HG03159 (cell line): ENCODE results near the gene UBA52.
A peak's percentile ranks its signal among the peaks of the same experiment; 100 is the strongest.
"Not testable (repeated sequence)": the region's sequence is repeated elsewhere in the genome, so short reads cannot be mapped to it uniquely, and the experiment has no call there.

ENCODE experiments used
- ATAC-seq: cut with Tn5 transposase; IDR thresholded peaks from one replicate; pipeline ENCODE4 v1.9.1; 2021; ENCODE audit warnings: mild to moderate bottlenecking, moderate library complexity; ENCODE audit not compliant: unreplicated experiment

The UBA52 gene

DNA sequence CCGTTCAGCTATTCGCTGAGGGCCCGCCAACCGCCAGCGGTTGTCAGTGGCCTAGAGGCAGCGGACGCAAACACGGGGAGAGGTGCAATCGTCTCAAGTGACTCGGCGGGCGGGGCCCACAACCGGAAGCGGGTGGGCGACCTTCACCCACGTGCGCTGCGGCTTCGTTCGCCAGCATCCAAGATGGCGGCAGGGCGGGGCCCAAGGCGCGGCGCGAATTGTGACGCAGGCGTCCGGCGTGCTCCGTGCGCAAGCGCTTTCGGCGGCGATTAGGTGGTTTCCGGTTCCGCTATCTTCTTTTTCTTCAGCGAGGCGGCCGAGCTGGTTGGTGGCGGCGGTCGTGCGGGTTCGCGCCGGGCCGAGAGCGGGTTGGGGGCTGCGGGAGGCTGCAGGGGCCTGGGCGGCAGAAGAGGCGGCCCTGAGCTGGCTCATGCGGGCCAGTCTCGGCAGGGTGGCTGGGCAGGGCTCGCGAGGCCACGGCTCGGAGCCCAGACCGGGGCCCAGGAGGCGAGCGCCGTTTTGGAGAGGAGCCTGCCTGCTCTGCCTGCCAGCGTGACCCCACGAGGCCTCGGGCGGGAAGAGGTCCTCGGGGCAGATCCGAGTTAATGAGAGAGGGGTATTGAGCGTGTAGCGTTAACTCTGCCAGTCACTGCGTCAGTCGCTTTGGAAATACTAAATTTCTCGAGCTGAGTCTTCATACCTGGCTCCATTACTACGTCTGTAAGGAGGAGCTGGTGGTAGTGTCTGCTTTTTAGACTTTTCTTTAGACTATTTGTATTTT is at the start of gene UBA52:
Gene UBA52, plus strand, starts transcription at position 294 of the 781 bp plus-strand sequence. CDS start 1,444 bp downstream, outside the sequence.
- ATAC-seq, result peak; percentile 89

DNA sequence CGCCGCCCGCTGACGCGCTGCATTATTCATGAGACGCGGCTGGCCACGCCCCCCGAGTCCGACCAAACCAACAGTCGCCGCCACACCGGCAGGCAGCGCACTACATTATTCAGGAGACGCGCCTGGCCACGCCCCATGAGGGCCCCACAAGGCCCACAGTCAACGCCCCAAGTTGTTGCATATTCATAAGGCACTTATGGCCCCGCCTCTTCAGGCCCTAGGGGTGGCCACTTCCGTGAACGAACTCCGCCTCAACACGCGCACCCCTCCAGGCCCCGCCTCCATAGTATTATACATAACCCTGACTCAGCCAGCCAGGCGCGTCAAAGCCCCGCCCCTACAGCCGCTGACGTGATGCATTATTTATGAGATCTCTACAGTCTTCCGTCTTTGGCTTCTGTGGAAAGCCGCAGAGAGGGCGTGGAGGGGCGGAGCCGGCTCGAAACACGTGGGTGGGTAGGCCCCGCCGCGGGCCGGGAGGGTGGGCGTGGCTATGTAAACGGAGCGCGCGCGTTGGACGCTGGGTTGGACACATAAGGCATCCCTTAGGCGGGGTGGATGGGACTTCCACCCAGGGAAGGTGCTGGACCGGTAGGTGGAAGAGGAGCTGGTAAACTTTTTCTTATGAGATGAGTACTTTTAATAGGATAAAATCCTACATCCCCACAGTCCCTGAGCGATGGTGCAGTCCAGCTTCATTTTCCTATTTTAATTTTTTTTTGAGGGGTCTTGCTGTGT is 49.4 kb upstream of the UBA52 start:
- ATAC-seq, result peak; percentile 88

DNA sequence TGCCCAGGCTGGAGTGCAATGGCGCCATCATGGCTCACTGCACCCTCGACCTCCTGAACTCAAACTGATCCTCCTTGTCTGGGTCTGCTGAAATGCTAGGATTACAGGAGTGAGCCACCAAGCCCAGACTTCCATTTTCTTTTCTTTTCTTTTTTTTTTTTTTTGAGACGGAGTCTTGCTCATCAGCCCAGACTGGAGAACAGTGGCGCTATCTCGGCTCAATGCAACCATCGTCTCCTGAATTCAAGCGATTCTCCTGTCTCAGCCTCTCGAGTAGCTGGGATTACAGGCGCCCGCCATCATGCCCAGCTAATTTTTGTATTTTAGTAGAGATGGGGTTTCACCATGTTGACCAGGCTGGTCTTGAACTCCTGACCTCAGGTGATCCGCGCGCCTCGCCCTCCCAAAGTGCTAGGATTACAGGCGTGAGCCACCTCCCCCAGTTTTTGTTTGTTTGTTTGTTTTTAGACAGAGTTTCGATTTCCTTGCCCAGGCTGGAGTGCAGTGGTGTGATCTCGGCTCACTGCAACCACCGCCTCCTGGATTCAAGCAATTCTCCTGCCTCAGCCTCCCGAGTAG is 48.7 kb upstream of the UBA52 start:
- not testable (repeated sequence) for ATAC-seq

DNA sequence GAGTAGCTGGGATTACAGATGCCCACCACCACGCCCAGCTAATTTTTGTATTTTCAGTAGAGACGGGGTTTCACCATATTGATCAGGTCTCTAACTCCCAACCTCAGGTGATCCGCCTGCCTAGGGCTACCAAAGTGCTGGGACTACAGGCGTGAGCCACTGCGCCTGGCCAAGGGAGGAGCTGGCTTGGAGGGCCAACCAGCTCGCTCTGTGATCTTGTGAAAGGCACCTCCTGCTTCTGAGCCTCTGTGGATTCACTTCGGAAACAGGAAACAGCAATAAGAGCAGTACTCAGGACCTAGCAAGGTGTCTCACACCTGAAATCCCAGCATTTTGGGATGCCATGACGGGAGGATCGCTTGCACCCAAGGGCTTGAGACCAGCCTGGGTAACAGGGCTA is 47.8 kb upstream of the UBA52 start:
- ATAC-seq, result no peak

DNA sequence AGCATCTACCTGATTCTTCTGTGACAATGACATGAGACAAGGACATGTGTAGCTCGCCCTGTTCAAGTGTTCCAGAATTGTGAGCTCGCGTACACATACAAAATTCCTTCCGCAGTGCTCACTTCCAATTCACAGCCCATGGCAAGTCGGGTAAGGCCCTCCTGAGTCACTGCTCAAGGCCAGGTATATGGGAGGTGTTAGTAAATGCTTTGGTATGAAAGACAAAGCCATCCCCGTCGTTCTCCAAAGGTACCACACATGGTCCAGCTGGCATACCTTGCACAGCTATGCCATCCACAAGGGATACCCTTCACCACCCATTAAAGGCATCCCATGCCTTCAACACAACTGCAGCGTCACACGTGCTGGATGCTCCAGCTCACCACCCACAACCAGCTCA is 45.3 kb upstream of the UBA52 start:
- ATAC-seq, result no peak

DNA sequence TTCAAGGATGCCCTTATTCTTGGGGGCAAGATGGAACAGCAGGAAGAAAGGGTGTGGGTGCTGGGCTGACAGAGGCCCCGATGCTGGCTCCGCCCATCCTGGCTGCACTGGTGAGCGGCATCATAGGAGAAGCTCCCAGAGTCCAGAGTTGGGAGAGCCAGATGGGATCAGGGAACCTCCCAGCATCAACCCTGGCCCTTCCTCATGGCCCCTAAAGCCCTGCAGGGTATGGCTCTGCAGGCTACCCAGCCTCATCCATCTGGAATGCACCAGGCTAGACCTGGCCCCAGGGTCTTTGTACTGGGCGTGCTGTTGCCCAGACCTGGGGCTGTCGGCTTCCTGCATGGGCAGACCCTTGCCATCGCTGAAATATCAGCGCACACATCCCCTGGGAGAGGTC is 41.9 kb upstream of the UBA52 start:
- no peak for ATAC-seq

DNA sequence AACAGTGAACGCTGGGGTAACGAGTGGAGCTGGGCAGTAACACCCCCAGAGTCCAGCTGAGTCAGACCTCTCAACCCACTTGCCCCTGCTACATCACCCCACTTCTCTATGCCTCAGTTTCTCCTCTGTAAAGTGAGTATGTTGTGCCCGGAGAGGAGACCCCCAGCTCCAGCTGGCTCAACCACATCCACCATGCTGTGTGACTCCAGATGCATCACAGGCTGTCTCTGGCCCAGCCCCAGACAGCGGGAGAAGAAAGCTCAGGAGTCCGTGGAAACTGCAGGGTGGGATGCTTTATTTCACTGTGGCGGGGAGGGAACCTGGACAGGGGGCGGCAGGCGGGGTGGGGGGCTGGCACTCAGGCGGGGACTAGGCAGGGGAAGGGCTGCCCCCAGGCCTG is 40.2 kb upstream of the UBA52 start:
- no peak for ATAC-seq

DNA sequence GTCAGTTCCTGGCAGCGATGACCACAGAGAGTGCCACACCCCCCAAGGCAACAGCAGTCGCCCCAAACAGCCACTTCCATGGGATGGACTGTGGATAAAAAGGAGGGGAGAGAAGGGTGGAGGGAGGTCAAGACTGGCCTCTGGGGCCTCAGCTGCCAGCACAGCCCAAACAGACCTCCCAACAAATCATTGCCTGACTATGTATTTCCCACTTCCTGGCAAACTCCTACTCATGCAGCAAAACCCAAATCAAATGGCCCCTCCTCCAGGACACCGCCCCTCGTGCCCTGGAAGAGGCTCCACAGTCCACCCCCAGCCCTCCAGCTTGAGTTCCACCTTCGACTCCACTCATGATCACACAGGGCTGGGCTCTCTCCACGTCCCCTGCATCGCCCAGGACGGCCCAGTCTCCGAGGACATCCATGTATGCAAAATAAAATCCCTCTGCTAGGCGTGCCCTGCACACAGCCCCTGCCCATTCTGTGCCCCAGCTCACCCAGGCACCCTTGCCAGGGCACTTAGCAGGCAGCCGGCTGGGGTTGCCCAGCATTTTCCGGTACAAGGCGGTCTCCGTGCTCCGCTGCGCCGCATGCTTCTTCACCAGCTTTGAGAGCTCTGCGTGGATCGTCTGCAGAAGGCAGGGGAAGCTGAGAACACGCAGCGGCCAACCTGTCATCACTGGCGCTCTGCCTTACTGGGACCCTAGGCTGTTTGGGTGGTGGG is 39.3 kb upstream of the UBA52 start:
- ATAC-seq, result no peak

DNA sequence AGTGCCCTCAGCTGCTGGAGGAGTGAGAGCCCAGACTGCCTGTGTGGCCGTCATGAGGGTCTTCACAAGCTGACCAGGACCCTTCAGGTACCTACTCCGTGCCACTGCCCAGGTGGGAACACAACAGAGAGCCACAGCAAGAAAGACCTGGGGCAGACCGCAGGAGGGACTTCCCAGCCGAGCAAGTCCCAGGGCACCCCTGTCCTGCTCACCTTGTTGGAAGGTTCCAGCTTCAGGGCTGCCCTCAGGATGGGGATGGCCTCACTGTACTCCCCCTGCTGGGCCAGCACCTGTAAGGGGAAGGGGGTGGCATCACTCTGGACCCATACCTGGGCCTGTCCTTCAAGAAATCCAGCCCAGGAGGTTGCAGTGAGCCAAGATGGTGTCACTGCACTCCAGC is 38.6 kb upstream of the UBA52 start:
- ATAC-seq, result no peak

DNA sequence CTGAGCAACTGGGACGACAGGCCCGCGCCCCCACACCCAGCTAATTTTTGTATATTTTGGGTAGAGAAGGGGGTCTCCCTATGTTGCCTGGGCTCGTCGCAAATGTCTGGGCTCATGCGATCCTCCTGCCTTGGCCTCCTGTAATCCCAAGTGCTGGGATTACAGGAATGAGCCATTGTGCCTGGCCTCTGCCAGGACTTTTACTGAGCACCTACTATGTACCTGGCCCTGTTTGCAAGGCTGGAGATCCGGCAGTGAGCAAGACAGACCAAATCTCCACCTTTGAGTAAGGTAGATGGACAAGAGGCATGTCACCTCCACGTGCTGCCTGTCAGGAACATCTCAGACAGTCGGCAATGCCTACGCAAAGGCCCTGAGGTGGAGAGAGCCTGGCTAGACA is 35.2 kb upstream of the UBA52 start:
- ATAC-seq, result no peak

DNA sequence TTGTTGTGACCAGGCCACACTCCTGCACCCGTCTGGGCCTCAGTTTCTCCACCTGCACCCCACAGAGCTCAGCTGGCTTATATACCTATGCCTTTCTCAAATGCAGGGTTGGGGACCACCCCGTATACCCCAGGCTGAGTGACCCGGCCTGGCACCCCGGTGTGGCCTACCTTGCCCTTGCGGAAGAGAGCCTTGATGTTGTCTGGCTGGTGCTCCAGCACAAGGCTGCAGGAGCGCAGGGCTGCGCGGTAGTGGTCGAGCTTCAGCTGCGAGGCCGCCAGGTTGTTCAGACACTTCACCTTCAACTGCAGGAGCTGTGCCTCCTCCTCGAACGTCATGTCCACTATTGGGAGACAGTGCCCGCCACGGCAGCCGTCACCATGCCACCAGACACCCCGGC is 34.2 kb upstream of the UBA52 start:
- ATAC-seq, result no peak

DNA sequence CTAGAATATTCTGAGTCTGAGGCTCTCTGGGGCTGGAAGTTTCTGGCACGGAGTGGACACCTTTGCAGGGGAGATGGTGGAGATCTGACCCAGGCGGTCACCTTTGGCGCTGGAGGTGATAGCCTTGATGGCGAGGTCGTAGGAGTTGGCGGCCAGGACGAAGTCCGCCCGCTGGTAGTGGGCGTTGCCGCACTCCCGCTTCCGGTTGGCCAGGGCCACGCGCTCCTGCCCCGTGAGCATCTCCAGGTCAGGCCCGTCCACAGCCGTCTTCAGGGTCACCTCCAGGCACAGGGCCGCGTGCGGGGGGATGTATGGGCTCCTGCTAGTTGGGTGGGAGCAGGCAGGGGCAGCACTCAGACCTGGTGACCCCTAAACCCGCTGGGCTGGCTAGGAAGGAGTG is 33.5 kb upstream of the UBA52 start:
- no peak for ATAC-seq

DNA sequence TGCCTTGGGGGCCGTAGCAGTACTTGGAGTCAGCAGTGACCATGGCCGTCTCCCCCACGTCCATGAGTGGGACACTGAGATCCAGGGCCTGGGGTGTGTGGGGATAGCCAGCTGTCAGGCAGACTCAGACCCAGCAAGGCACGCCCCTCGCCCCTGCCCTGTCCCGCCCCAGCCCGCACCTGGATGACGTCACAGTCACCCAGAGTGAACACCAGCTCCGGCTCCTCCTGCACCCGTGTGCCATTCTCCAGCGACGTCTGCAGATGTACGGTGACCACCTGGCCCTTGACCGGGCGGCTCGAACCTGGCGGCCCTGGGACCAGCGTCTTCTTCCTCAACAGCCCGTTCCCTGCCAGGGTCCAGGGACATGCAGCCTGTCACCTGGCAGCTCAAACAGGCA is 32.3 kb upstream of the UBA52 start:
- no peak for ATAC-seq

DNA sequence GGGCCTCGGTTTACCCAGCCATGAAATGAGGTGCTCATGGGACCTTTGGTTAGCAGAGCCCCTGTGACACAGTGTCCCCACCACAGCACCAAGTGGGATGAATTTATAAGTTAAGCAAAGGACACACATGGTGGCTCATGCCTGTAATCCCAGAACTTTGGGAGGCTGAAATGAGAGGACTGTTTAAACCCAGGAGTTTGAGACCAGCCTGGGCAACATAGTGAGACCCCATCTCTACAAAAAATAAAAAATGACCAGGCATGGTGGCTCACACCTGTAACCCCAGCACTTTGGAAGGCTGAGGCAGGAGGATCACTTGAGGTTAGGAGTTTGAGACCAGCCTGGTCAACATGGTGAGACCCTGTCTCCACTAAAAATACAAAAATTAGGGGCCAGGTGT is 31.5 kb upstream of the UBA52 start:
- ATAC-seq, result not testable (repeated sequence)

DNA sequence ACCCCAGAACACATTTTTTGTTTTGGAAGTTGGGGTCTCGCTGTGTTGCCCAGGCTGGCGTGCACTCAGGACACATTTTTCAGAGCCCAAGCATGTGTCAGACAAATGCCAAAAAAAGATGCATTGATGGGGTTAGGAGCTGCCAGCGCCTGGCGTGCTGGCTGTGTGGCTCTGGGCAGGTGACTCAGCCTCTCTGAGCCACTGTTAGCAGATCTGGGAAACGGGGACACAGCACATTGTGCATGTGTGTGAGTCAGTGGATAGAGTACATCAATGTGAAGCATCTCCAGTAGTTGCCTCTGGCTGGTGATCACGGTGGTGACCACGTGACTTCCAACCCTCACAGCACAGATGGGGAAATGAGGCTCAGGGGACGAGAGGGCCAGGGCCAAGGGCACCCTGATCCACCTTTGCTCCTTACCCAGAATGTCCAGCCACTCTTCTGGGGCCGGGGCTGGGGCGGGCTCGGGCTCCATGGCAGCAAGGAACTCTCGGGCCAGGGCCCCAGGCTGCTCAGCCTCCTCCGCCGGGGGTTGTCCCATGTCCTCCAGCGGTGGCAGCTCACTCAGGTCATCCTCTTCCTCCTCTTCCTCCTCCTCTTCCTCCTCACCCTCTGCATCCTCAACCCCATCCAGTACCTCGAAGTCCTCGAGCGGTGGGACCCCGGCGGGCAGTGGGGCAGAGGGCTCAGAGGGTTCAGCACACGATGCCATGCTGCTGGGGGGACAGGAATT is 30.2 kb upstream of the UBA52 start:
- ATAC-seq, result no peak

DNA sequence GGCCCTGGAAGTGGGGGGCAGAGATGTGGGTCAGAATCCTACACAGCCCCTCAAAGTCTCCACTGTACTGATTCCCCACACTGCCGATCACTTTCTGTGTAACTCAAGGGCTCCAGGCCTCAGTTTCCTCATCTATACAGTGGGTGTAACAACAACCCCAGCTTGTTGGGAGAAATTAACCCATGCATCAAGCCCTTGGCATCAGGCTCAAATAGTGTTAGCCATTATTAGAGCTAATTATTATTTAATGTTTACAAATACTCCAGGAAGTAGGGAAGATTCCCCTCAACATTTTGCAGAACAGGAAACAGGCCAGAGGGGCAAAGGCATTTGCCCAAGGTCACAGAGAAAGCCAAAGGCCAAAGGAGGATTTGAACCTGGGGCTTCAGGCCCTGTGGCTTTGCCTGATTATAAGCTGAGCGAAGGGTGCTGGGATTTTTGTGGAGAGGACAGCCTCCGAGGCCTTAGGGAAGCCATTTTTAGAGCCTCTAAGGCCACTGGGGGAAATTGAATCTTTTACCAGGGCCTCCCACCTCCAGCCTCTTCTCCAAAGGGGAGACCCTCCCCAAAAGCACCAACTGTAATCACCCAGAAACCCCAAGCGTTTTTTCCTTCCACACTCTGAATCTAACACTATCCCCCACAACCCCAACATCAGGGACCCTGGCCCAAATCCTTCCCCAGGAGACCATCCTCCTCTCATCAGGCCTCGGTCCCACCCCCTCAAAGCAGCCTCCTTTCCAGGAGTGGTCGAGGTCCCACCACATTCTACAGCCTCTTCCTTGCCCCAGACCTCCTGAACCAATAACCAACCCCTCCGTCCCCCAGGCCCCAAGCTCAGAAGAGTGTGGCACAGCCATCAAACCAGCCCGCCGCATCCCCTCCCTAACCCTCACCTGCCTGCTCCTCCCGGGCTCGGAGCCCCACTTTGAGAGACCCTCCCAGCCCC is 29.4 kb upstream of the UBA52 start:
- no peak for ATAC-seq

DNA sequence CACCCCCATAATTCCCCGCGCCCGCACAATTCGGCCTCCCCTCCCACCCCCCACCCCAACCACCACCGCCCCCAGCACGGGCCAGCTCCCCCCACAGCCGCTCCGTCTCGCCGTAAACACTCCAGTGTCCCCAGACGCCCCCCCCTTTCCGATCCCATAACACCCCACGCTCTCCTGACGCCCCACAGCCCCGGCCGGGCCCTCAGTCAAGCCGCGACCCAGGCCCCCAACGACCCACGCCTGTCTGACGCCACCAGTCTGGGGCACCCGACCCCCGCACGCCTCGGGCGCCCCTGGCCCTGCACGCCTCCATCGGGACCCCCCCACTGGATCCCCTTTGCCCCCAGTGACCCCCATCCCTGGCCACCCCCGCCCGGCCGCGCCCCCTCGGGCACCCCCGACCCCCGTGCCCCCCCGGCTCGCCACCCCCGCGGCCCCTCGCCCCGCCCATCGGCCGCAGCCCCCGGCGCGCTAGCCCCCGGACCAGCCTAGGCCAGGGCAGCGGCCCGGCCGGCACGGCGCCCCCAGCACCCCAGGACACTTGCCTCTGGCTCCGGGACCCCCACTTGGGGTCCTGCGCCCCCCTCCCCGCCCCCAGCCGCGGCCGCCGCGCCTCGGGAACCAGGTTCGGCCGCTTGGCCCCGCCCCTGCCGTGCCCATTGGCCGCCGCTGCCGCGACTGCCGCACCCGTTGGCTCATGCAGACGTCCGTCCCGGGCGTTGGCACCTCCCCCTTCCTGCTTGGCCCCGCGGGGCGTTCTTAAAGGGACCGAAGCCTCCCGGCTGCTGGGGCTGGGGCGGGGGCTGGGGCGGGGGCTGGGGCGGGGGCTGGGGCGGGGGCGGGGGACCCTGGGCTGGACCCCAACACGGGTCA is 28.5 kb upstream of the UBA52 start, which contains the start of gene FKBP8:
Gene FKBP8, minus strand, starts transcription at position 633 of the 873 bp plus-strand sequence. CDS start 1,603 bp downstream, outside the sequence.
- ATAC-seq, result peak; percentile 91

DNA sequence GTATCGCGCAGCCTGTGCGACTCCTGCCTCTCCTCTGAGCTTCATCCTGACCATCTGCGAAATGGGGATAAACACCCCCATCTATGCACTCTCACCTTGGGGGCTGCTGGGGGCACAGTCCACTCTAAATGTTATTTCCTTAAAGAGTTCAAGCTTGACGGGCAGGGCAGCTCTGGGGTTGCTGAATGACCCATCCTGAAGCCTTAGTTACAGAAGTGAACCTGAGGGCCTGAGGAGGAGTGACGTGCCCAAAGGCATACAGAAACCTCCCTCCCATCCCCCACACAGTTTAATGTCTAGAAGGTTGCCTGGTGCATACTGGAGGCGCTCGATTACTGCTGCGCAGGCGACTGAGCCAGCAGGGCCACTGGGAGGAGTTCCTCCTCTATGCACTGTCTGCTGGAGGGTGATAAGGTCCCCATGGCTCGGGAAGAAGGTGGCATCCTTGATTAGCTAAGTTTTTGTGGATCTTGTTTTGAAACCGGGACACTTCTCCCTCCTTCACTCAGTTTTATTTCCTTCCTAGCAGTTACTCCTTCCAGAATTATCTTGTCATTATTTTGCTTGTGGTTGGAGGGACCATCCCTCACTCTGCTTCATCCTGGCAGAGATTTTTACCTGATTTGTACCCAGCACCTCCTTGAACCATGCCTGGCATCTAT is 27.7 kb upstream of the UBA52 start:
- peak; percentile 37 for ATAC-seq
